ENCODE results near the gene MYO3B. TPM values are rescaled to one million over a fixed set of nuclear protein-coding genes. Genes with fewer than 3 reads are reported as not detected.
"Not testable (repeated sequence)": the region's sequence is repeated elsewhere in the genome, so short reads cannot be mapped to it uniquely, and the experiment has no call there.

Gene MYO3B
- total and polyA plus RNA-seq, 4 experiments from 2014 or later = not detected

DNA sequence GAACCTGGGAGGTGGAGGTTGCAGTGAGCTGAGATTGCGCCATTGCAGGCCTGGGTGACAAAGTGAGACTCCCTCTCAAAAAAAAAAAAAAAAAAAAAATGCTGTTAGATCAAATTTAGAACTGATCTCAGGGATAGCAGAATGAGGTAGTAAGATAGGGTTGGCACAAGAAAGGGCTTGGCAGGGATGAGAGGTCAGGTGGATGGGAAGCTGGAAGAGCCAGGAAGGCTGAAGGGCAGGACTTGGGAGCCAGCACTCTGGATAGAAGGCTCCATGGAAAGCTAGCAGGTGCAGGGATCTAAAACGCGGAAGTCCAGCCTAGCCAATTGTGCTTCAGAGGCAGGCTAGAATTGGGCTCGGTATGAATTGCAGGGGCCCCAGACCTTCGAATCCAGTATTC is 286.3 kb downstream of the MYO3B start:
- Mint-ChIP-seq H3K36me3 (no peaks in the 10 kb centered on the region), H3K27me3 (peaks cover 0 to 1% of the 10 kb centered on the region in 2 donors), H3K4me1 (no peaks in the 10 kb centered on the region), H3K27ac (no peak overlapping the region), H3K4me3 (no peak overlapping the region), H3K9me3 (peaks cover 0 to under 1% (median 0%) of the 10 kb centered on the region in 8 donors)
- H3K27me3 ChIP-seq (ENCODE audit: insufficient read depth, low read length) = no peaks in the 10 kb centered on the region
- H3K27ac ChIP-seq (ENCODE audit: low read depth, low read length) = no peak overlapping the region
- no peaks in the 10 kb centered on the region for H3K36me3 ChIP-seq (ENCODE audit: insufficient read depth, low read length)
- CTCF ChIA-PET (ENCODE audit: partially characterized antibody) = interaction anchor here (0.7 kb wide), 1 partner anchor 50 kb away, joined by 3 read pairs; no protein-coding TSS in a partner anchor
- POLR2A ChIA-PET (ENCODE audit: partially characterized antibody) = no interaction called here
- no peak for DNase-seq
- H3K4me1 ChIP-seq (ENCODE audit: insufficient read depth, low read length) = no peaks in the 10 kb centered on the region
- intact Hi-C loops (cut with micrococcal nuclease) = no loop called here
- no peak overlapping the region for H3K4me3 ChIP-seq (ENCODE audit: low read length in 2 of 2)
- no peaks in the 10 kb centered on the region for H3K9me3 ChIP-seq (ENCODE audit: control insufficient read depth in 1 of 2, low read length in 2 of 2)

DNA sequence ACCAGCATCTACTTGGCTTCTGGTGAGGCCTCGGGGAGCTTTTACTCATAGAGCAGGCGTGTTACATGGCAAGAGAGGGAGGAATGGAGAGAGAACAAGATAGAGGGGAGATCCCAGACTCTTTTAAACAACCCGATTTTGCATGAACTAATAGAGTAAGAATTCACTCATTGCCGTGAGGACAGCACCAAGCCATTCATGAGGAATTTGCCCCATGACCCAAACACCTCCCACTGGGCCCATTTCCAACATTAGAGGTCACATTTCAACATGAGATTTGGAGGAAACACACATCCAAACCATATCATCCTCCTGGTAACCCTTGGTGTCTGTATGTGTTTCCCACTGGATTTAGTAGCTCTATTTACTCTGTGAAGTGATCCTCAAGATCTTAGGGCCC is 287.3 kb downstream of the MYO3B start:
- ChIA-PET CTCF (ENCODE audit: partially characterized antibody) (no interaction called here), POLR2A (ENCODE audit: partially characterized antibody) (no interaction called here)
- Mint-ChIP-seq H3K27ac (no peak overlapping the region), H3K4me1 (no peaks in the 10 kb centered on the region), H3K4me3 (no peak overlapping the region), H3K36me3 (no peaks in the 10 kb centered on the region), H3K9me3 (peaks cover 0 to 2% (median under 1%) of the 10 kb centered on the region in 8 donors), H3K27me3 (peaks cover 0 to 1% of the 10 kb centered on the region in 2 donors)
- H3K4me1 ChIP-seq (ENCODE audit: insufficient read depth, low read length) = no peaks in the 10 kb centered on the region
- H3K27ac ChIP-seq (ENCODE audit: low read depth, low read length) = no peak overlapping the region
- H3K36me3 ChIP-seq (ENCODE audit: insufficient read depth, low read length) = no peaks in the 10 kb centered on the region
- H3K4me3 ChIP-seq (ENCODE audit: low read length in 2 of 2) = no peak overlapping the region
- H3K27me3 ChIP-seq (ENCODE audit: insufficient read depth, low read length) = no peaks in the 10 kb centered on the region
- no peak for DNase-seq
- no peaks in the 10 kb centered on the region for H3K9me3 ChIP-seq (ENCODE audit: control insufficient read depth in 1 of 2, low read length in 2 of 2)
- intact Hi-C loops (cut with micrococcal nuclease) = no loop called here

DNA sequence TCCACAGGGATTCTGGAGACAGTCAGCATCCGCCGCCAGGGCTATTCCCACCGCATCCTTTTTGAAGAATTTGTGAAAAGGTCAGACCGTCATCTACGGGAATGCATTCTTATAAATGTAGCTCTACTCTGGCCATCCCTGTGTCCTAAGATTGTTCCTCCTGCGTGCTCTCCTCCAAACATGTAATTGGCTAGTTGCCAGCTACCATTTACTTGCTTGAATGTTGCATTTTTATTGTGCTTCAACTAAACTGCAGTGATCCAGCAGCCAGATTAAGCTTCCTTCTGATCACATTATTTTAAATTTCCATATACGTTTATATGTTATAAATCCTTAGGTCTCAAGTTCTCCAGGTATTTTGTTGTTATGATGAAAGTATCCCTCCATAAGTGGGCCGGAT is 288.7 kb downstream of the MYO3B start:
- intact Hi-C loops (cut with micrococcal nuclease) = no loop called here
- H3K4me1 ChIP-seq (ENCODE audit: insufficient read depth, low read length) = no peaks in the 10 kb centered on the region
- CTCF ChIA-PET (ENCODE audit: partially characterized antibody) = no interaction called here
- no peak overlapping the region for H3K27ac Mint-ChIP-seq
- H3K4me1 Mint-ChIP-seq = no peaks in the 10 kb centered on the region
- no peaks in the 10 kb centered on the region for H3K27me3 ChIP-seq (ENCODE audit: insufficient read depth, low read length)
- no peaks in the 10 kb centered on the region for H3K36me3 ChIP-seq (ENCODE audit: insufficient read depth, low read length)
- H3K27me3 Mint-ChIP-seq = peaks cover 0 to 1% of the 10 kb centered on the region in 2 donors
- no peak overlapping the region for H3K4me3 Mint-ChIP-seq
- no peak overlapping the region for H3K27ac ChIP-seq (ENCODE audit: low read depth, low read length)
- H3K9me3 ChIP-seq (ENCODE audit: control insufficient read depth in 1 of 2, low read length in 2 of 2) = no peaks in the 10 kb centered on the region
- no peaks in the 10 kb centered on the region for H3K36me3 Mint-ChIP-seq
- POLR2A ChIA-PET (ENCODE audit: partially characterized antibody) = no interaction called here
- no peak for DNase-seq
- H3K9me3 Mint-ChIP-seq = peaks cover 0 to 12% (median 3%) of the 10 kb centered on the region in 8 donors
- H3K4me3 ChIP-seq (ENCODE audit: low read length in 2 of 2) = no peak overlapping the region

DNA sequence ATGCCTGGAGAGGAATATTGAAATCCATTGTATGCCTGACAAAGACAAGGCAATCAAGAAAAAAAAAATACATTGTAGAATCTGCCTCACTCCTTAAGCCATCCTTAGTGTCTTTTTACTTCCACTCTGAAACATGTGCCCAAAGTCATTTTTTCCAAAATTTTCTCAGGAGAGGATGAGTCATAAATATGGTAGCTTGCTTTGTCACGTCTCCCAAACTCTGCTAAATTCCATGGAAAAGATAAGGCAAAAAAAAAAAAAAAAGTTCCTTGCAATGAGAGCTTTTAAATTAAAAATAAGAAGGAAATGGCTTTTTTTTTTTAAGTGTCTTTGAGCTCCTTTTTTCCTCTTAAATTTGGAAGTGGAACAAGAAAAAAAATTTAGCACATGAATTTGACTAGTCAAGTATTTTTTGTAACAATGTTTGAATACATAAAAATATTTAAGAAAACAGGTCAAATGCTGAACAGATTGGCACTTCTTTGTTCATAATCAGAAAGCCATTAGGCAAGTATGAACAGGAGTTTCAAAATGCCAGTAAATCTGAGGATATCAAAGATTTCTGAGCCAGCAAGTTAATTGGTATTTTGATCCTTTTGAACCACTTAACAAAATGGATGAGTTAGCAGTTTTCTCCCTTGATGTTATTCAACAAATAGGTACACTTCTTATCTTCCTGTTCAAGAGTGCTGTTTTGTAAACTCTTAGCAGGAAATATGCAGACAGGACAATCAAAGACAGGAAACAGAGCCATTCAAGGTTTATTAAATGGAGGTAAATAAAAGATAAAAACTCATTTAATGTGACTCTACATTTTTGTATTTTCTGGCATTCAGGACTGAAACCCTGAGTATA is 289.8 kb downstream of the MYO3B start:
- Mint-ChIP-seq H3K27me3 (peaks cover 0 to 3% of the 10 kb centered on the region in 2 donors), H3K4me3 (no peak overlapping the region), H3K9me3 (peaks cover 0 to 12% (median 4%) of the 10 kb centered on the region in 8 donors), H3K27ac (no peak overlapping the region), H3K4me1 (no peaks in the 10 kb centered on the region), H3K36me3 (no peaks in the 10 kb centered on the region)
- intact Hi-C loops (cut with micrococcal nuclease) = no loop called here
- DNase-seq = no peak
- H3K9me3 ChIP-seq (ENCODE audit: control insufficient read depth in 1 of 2, low read length in 2 of 2) = no peaks in the 10 kb centered on the region
- H3K4me1 ChIP-seq (ENCODE audit: insufficient read depth, low read length) = no peaks in the 10 kb centered on the region
- ChIA-PET CTCF (ENCODE audit: partially characterized antibody) (no interaction called here), POLR2A (ENCODE audit: partially characterized antibody) (no interaction called here)
- no peak overlapping the region for H3K27ac ChIP-seq (ENCODE audit: low read depth, low read length)
- no peak overlapping the region for H3K4me3 ChIP-seq (ENCODE audit: low read length in 2 of 2)
- H3K36me3 ChIP-seq (ENCODE audit: insufficient read depth, low read length) = no peaks in the 10 kb centered on the region
- no peaks in the 10 kb centered on the region for H3K27me3 ChIP-seq (ENCODE audit: insufficient read depth, low read length)

DNA sequence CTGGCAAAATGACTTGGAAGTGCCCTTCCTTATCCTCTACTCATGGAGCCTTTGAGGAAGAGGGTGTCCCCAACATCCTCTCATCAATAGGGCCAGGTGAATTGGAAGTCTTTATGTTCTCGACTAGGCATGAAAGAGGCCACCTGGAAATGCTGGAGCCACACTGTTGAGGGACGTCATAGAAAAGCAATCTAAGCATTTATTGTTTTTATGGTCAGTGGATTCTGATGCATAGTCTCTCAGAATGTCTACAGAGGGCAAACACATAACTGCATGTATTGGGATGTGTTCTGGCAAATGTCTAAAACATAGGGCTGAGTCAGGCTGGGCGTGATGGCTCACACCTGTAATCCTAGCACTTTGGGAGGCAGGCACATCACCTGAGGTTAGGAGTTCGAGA is 290.6 kb downstream of the MYO3B start:
- H3K36me3 Mint-ChIP-seq = no peaks in the 10 kb centered on the region
- POLR2A ChIA-PET (ENCODE audit: partially characterized antibody) = no interaction called here
- intact Hi-C loops (cut with micrococcal nuclease) = no loop called here

DNA sequence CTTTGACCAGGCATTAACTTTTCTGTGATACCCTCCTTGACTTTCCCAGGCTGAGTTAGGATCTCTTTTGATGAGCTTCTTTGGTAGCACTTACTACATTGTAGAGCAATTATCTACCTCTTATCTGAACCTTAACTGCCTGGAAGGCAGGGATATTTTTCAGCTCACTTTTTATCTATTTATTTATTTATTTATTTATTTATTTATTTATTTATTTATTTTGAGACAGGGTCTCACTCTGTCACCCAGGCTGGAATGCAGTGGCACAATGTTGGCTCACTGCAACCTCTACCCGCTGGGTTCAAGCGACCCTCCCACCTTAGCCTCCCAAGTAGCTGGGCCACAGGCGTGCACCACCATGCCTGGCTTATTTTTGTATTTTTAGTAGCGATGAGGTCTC is 294.6 kb downstream of the MYO3B start:
- POLR2A ChIA-PET (ENCODE audit: partially characterized antibody); H3K36me3 Mint-ChIP-seq; H3K4me1 ChIP-seq (ENCODE audit: insufficient read depth, low read length); H3K4me1 Mint-ChIP-seq; intact Hi-C loops (cut with micrococcal nuclease); H3K9me3 ChIP-seq (ENCODE audit: control insufficient read depth in 1 of 2, low read length in 2 of 2); H3K36me3 ChIP-seq (ENCODE audit: insufficient read depth, low read length); H3K4me3 Mint-ChIP-seq; H3K27ac ChIP-seq (ENCODE audit: low read depth, low read length); H3K27me3 ChIP-seq (ENCODE audit: insufficient read depth, low read length); H3K27ac Mint-ChIP-seq; H3K4me3 ChIP-seq (ENCODE audit: low read length in 2 of 2); DNase-seq: not testable (repeated sequence)
- Mint-ChIP-seq H3K9me3 (peaks cover 0 to 12% (median 4%) of the 10 kb centered on the region in 8 donors), H3K27me3 (peaks cover 5 to 10% of the 10 kb centered on the region in 2 donors)
- CTCF ChIA-PET (ENCODE audit: partially characterized antibody) = interaction anchor here (0.7 to 1.9 kb wide), 2 partner anchors 64 to 385 kb away, joined by 3 to 6 read pairs; no protein-coding TSS in a partner anchor

More for the DNA sequence above, 290.6 kb downstream of the MYO3B start:
- peaks cover 0 to 12% (median 4%) of the 10 kb centered on the region in 8 donors for H3K9me3 Mint-ChIP-seq
- peaks cover 2 to 3% of the 10 kb centered on the region in 2 donors for H3K27me3 Mint-ChIP-seq
- Histone ChIP-seq H3K27ac (ENCODE audit: low read depth, low read length) (no peak overlapping the region), H3K4me3 (ENCODE audit: low read length in 2 of 2) (no peak overlapping the region), H3K4me1 (ENCODE audit: insufficient read depth, low read length) (no peaks in the 10 kb centered on the region), H3K27me3 (ENCODE audit: insufficient read depth, low read length) (no peaks in the 10 kb centered on the region), H3K9me3 (ENCODE audit: control insufficient read depth in 1 of 2, low read length in 2 of 2) (no peaks in the 10 kb centered on the region), H3K36me3 (ENCODE audit: insufficient read depth, low read length) (no peaks in the 10 kb centered on the region)
- CTCF ChIA-PET (ENCODE audit: partially characterized antibody) = no interaction called here
- no peak overlapping the region for H3K27ac Mint-ChIP-seq
- DNase-seq = no peak
- no peak overlapping the region for H3K4me3 Mint-ChIP-seq
- no peaks in the 10 kb centered on the region for H3K4me1 Mint-ChIP-seq

DNA sequence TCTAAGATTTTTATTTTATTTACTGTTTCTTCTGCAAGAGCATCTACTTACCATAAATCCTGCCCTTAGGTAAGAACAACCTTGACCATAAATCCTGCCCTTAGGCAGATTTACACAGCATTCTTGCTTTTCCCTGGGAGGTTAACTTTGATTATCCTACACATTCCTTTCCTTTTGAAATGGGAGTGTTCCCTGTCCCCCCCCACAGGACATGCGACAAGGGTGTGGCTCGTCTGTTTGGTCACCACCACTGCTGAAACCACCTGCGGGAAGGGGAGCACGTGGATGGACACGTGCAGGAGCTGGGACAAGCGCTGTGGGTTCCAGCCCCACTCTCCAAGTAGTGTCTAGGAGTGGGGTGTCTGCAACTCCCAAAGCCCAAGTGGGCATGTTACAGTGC is 297.9 kb downstream of the MYO3B start:
- no peak overlapping the region for H3K4me3 ChIP-seq (ENCODE audit: low read length in 2 of 2)
- H3K36me3 Mint-ChIP-seq = no peaks in the 10 kb centered on the region
- H3K27me3 Mint-ChIP-seq = peaks cover 5 to 11% of the 10 kb centered on the region in 2 donors
- H3K9me3 Mint-ChIP-seq = peaks cover 0 to 3% (median 1%) of the 10 kb centered on the region in 8 donors
- H3K27me3 ChIP-seq (ENCODE audit: insufficient read depth, low read length) = no peaks in the 10 kb centered on the region
- H3K4me1 Mint-ChIP-seq = no peaks in the 10 kb centered on the region
- ChIA-PET CTCF (ENCODE audit: partially characterized antibody) (no interaction called here), POLR2A (ENCODE audit: partially characterized antibody) (no interaction called here)
- no peaks in the 10 kb centered on the region for H3K36me3 ChIP-seq (ENCODE audit: insufficient read depth, low read length)
- H3K27ac ChIP-seq (ENCODE audit: low read depth, low read length) = no peak overlapping the region
- H3K27ac Mint-ChIP-seq = no peak overlapping the region
- intact Hi-C loops (cut with micrococcal nuclease) = no loop called here
- no peak overlapping the region for H3K4me3 Mint-ChIP-seq
- no peaks in the 10 kb centered on the region for H3K4me1 ChIP-seq (ENCODE audit: insufficient read depth, low read length)
- no peaks in the 10 kb centered on the region for H3K9me3 ChIP-seq (ENCODE audit: control insufficient read depth in 1 of 2, low read length in 2 of 2)
- DNase-seq = no peak

Data from CD4-positive, alpha-beta memory T cell (primary cell).